WERI-Rb-1 (cell line): Measurements from ENCODE around the gene DDX18.

Source experiments
- DNase-seq: peaks from one replicate; pipeline ENCODE4 v3.0.0-alpha.2; 2020
- H3K27ac ChIP-seq: fragments of 250-450 bp; sonication (Bioruptor Pico); 2 replicates; pipeline ENCODE4 v1.5.1; 2020; ENCODE audit warnings: mild to moderate bottlenecking, moderate library complexity
- H3K27me3 ChIP-seq: fragments of 250-450 bp; sonication (Bioruptor Pico); 2 replicates; pipeline ENCODE4 v1.5.1; 2021; ENCODE audit warnings: mild to moderate bottlenecking, low read depth, moderate library complexity; ENCODE audit not compliant: insufficient read depth, severe bottlenecking
- H3K36me3 ChIP-seq: fragments of 250-450 bp; sonication (Bioruptor Pico); 2 replicates; pipeline ENCODE4 v1.5.1; 2020; ENCODE audit warnings: mild to moderate bottlenecking, moderate library complexity
- H3K4me3 ChIP-seq: 2 replicates; pipeline ENCODE4 v1.5.1; 2011; ENCODE audit warnings: low read depth, mild to moderate bottlenecking, control low read depth, low read length
- H3K9me3 ChIP-seq: fragments of 250-450 bp; sonication (Bioruptor Pico); 2 replicates; pipeline ENCODE4 v1.5.1; 2021; ENCODE audit warnings: mild to moderate bottlenecking, moderate library complexity; ENCODE audit not compliant: severe bottlenecking
- TF ChIP-seq, protein P1 (sequence below): IDR thresholded peaks from 2 replicates; pipeline ENCODE4 v1.5.1; 2011; ENCODE audit warnings: low read depth, mild to moderate bottlenecking, control low read depth, inconsistent platforms, low read length

The DDX18 gene

DNA sequence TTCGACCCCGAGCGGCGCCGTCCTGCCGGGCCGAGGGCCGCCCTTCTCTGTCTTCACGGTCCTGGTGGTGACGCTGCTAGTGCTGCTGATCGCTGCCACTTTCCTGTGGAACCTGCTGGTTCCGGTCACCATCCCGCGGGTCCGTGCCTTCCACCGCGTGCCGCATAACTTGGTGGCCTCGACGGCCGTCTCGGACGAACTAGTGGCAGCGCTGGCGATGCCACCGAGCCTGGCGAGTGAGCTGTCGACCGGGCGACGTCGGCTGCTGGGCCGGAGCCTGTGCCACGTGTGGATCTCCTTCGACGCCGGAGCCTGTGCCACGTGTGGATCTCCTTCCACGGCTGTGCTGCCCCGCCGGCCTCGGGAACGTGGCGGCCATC lies 45.0 kb downstream of the DDX18 start:
- Histone ChIP-seq H3K36me3 (no peaks in the 10 kb centered on the region), H3K27ac (no peak overlapping the region), H3K27me3 (no peaks in the 10 kb centered on the region), H3K4me3 (no peak overlapping the region), H3K9me3 (no peaks in the 10 kb centered on the region)
- DNase-seq: no peak
- TF ChIP-seq, protein P1, sequence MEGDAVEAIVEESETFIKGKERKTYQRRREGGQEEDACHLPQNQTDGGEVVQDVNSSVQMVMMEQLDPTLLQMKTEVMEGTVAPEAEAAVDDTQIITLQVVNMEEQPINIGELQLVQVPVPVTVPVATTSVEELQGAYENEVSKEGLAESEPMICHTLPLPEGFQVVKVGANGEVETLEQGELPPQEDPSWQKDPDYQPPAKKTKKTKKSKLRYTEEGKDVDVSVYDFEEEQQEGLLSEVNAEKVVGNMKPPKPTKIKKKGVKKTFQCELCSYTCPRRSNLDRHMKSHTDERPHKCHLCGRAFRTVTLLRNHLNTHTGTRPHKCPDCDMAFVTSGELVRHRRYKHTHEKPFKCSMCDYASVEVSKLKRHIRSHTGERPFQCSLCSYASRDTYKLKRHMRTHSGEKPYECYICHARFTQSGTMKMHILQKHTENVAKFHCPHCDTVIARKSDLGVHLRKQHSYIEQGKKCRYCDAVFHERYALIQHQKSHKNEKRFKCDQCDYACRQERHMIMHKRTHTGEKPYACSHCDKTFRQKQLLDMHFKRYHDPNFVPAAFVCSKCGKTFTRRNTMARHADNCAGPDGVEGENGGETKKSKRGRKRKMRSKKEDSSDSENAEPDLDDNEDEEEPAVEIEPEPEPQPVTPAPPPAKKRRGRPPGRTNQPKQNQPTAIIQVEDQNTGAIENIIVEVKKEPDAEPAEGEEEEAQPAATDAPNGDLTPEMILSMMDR: no peak

DNA sequence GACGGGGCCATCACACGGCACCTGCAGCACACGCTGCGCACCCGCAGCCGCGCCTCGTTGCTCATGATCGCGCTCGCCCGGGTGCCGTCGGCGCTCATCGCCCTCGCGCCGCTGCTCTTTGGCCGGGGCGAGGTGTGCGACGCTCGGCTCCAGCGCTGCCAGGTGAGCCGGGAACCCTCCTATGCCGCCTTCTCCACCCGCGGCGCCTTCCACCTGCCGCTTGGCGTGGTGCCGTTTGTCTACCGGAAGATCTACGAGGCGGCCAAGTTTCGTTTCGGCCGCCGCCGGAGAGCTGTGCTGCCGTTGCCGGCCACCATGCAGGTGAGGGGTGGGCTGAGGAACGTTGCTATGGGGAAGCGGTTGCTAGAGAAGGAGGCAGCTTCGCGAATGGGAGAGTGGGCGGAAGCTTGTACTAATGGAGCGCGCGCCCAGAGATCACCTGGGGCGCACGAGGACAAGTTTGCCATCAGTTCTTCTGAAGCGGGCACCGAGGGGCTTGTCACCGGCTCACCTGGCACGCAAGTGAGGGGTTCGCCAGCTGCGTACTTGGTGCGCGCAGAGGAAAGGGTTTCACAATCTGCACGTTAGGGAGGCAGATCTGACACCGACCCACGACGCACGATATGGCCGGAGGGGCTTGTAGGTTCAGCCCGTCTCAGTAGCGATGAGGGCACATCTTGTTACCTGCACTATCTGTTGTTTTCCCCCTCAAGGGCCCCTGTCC lies 45.6 kb downstream of the DDX18 start:
- TF ChIP-seq, protein P1: no peak

DNA sequence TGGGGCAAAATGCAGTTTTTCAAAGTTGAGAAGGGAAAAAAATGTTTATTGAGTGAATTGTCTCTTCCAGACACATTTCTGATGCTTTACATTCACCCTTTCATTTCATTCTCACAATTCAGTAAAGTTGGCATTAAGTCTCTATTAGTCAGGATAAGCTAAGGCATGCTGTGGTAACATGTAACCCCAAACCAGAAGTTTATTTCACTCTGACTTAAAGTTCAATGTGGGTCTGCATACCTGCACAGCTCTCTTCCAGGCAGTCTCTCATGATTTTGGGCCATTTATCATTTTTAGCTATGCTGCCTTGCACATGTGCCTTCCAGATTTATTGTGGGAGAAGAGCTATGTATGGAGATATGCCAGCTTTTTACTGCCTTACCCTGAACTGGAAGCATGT lies 48.0 kb downstream of the DDX18 start:
- Histone ChIP-seq H3K27me3 (no peaks in the 10 kb centered on the region), H3K27ac (no peak overlapping the region), H3K36me3 (no peaks in the 10 kb centered on the region), H3K4me3 (no peak overlapping the region), H3K9me3 (no peaks in the 10 kb centered on the region)
- TF ChIP-seq, protein P1: no peak
- no peak for DNase-seq

More for the DNA sequence above, 45.6 kb downstream of the DDX18 start:
- Histone ChIP-seq H3K27me3 (no peaks in the 10 kb centered on the region), H3K36me3 (no peaks in the 10 kb centered on the region), H3K9me3 (no peaks in the 10 kb centered on the region), H3K4me3 (no peak overlapping the region), H3K27ac (no peak overlapping the region)
- no peak for DNase-seq

DNA sequence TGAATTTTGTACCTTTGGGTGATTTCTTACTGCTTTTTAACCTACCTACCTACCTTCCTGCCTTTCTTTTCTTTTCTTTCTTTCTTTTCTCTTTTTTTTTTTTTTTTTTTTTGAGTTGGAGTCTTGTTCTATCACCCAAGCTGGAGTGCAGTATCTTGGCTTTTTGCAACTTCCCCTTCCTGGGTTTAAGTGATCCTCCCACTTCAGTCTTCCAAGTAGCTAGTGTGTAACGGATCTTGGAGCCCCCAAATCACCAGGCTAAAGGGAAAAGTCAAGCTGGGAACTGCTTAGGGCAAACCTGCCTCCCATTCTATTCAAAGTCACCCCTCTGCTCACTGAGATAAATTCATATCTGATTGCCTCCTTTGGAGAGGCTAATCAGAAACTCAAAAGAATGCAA lies 61.3 kb downstream of the DDX18 start:
- no peak overlapping the region for H3K4me3 ChIP-seq
- no peaks in the 10 kb centered on the region for H3K27me3 ChIP-seq
- H3K9me3 ChIP-seq: no peaks in the 10 kb centered on the region
- TF ChIP-seq, protein P1: no peak
- no peak for DNase-seq
- no peaks in the 10 kb centered on the region for H3K36me3 ChIP-seq
- H3K27ac ChIP-seq: no peak overlapping the region

DNA sequence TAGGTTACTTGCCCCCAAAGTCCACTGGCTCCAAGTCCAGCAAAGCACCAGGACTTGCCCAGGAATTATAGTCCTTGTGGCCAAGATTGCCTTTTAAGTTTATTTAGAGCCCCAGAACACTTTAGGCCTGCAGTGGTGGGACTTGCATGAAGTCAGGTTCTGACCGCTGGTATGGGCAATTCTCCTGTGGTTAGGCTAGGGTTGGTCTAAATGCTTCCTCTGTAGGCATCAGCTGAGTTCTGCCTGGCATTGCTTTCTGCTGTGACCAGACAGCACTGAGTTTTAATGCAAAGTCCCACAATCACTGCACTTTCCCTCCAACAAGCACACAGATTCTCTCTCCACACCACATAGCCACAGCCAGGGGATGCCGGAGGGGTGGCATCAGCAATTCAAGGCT lies 64.5 kb downstream of the DDX18 start:
- H3K4me3 ChIP-seq: no peak overlapping the region
- no peak for DNase-seq
- H3K36me3 ChIP-seq: no peaks in the 10 kb centered on the region
- TF ChIP-seq, protein P1: no peak
- no peaks in the 10 kb centered on the region for H3K27me3 ChIP-seq
- H3K9me3 ChIP-seq: no peaks in the 10 kb centered on the region
- H3K27ac ChIP-seq: no peak overlapping the region
